Sigmoid colon (tissue), 4 donors: ENCODE data around the gene CFAP210.
"Not testable (repeated sequence)": the region's sequence is repeated elsewhere in the genome, so short reads cannot be mapped to it uniquely, and the experiment has no call there.

Source experiments
- POLR2A ChIP-seq, 2 donors: fragments of 450-650 bp; IDR thresholded peaks; one replicate each; pipeline ENCODE4 v1.6.1; 2016; ENCODE audit warnings: antibody characterized with exemption in 2 of 2, mild to moderate bottlenecking in 2 of 2, moderate library complexity in 2 of 2
- POLR2AphosphoS5 ChIP-seq, 4 donors: sonication (generic); formaldehyde crosslinking; IDR thresholded peaks; one replicate each; pipeline ENCODE4 v1.6.1; 2017; ENCODE audit warnings: antibody characterized with exemption in 4 of 4
- TF ChIP-seq, protein P1 (sequence below), 4 experiments: fragments of 450-650 bp in 3 of 4; fragments of 200-600 bp in 1 of 4; IDR thresholded peaks; one replicate each; pipeline ENCODE4 v1.5.1; 2016 to 2019; ENCODE audit warnings: antibody characterized with exemption in 4 of 4, mild to moderate bottlenecking in 3 of 4, moderate library complexity in 2 of 4

GRCh38 chr2:169615982-169616381 lies 78.2 kb downstream of the CFAP210 start:
- TF ChIP-seq, protein P1, sequence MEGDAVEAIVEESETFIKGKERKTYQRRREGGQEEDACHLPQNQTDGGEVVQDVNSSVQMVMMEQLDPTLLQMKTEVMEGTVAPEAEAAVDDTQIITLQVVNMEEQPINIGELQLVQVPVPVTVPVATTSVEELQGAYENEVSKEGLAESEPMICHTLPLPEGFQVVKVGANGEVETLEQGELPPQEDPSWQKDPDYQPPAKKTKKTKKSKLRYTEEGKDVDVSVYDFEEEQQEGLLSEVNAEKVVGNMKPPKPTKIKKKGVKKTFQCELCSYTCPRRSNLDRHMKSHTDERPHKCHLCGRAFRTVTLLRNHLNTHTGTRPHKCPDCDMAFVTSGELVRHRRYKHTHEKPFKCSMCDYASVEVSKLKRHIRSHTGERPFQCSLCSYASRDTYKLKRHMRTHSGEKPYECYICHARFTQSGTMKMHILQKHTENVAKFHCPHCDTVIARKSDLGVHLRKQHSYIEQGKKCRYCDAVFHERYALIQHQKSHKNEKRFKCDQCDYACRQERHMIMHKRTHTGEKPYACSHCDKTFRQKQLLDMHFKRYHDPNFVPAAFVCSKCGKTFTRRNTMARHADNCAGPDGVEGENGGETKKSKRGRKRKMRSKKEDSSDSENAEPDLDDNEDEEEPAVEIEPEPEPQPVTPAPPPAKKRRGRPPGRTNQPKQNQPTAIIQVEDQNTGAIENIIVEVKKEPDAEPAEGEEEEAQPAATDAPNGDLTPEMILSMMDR (IDR thresholded peaks at IDR 0.05): not testable (repeated sequence)
- TF ChIP-seq POLR2A, POLR2AphosphoS5 (IDR thresholded peaks at IDR 0.05): not testable (repeated sequence)
